Activated T-helper 2 cell treated with anti-CD3 and anti-CD28 coated beads, Interferon-gamma antibody, Interleukin-2, Interleukin-4, amounts not matched to agents 10 μg/mL and 5 μg/mL and 100 μg/mL, durations not matched to agents 14 hours and 24 hours and 36 hours (primary cell): ENCODE results near the gene CHST2. TPM values are rescaled to one million over a fixed set of nuclear protein-coding genes. Genes with fewer than 3 reads are reported as not detected.

ENCODE experiments used
- DNase-seq: peaks from one replicate; pipeline ENCODE4 v3.0.0; 2021; ENCODE audit warnings: low spot score
- H3K27ac Mint-ChIP-seq: one replicate; pipeline ENCODE4 v1.8.0; 2021; ENCODE audit warnings: mixed read lengths
- H3K27me3 Mint-ChIP-seq: one replicate; pipeline ENCODE4 v1.8.0; 2021; ENCODE audit warnings: low read depth, mixed read lengths
- H3K36me3 Mint-ChIP-seq: one replicate; pipeline ENCODE4 v1.8.0; 2021; ENCODE audit warnings: low read depth, mixed read lengths
- H3K4me1 Mint-ChIP-seq: one replicate; pipeline ENCODE4 v1.8.0; 2021; ENCODE audit warnings: low read depth, mixed read lengths
- H3K4me3 Mint-ChIP-seq: one replicate; pipeline ENCODE4 v1.8.0; 2021; ENCODE audit warnings: low read depth, mild to moderate bottlenecking, moderate library complexity, mixed read lengths
- H3K9me3 Mint-ChIP-seq: one replicate; pipeline ENCODE4 v1.8.0; 2021; ENCODE audit warnings: mixed read lengths
- intact Hi-C: fragments of 100-400 bp; cut with micrococcal nuclease; formaldehyde crosslinking; loops from one replicate; pipeline ENCODE4 v1.15.1; 2023
- total RNA-seq: library from RNA; stranded (reverse); gene quantifications from 2 replicates; pipeline ENCODE4 v1.2.3, GENCODE V29; 2022

The CHST2 gene
- total RNA-seq, 1 donor from 2014 or later: 7.7 TPM

DNA sequence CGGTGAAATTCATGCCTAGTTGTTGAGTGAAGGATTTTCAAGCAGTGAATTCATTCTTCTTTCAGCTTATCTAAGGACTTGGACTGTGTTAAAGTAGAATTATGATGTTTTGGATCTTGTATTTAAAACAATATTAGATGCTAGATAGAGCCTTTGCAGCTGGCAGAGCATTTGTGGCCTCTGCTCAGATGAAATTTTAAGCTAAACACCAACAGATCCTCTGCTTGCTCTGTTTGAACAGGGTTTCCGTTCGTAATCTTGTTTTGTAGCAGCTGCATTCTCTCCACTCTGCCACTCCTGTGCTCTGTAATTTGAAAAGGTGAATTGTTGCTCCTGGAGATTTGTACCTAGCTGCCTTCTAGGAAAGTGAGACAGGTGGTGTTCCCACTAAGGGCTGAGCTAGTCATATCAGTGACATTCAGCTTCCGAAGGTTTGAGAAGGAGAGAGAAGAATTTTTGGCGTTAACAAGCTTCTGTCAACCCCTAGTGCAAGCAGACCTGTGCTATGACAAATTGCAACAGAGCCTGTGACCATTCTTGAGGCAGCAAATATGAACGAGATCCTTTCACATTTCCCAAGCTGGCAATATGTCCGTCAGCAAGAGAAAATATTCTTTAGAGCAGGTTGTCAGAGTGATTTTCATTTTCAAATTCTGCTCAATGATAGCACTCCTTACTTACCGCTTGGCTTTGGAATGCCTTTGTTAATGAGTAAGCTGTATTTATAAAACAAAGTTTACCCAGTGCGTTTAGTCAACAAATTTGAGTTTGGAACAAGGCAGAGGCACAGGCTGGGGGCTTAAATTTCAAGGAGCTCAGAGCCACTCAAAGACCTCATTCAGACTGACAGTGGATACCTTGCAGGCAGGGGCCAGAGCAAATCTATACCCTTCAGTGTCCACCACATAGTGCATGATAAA lies 5.3 kb downstream of the CHST2 start:
- Mint-ChIP-seq H3K9me3 (no peaks in the 10 kb centered on the region), H3K36me3 (peaks cover 34% of the 10 kb centered on the region), H3K27ac (no peak overlapping the region), H3K4me1 (peaks cover 39% of the 10 kb centered on the region), H3K4me3 (no peak overlapping the region), H3K27me3 (no peaks in the 10 kb centered on the region)
- intact Hi-C loops: loop anchor here (5.0 kb wide), 6 partner anchors 82 to 412 kb away; partner anchors contain the start of gene U2SURP
- no peak for DNase-seq

- H3K27me3 Mint-ChIP-seq: no peaks in the 10 kb centered on the region
- peaks cover 30% of the 10 kb centered on the region for H3K36me3 Mint-ChIP-seq
- no peak overlapping the region for H3K4me3 Mint-ChIP-seq
- H3K4me1 Mint-ChIP-seq: peaks cover 37% of the 10 kb centered on the region
- H3K27ac Mint-ChIP-seq: no peak overlapping the region
- intact Hi-C loops: no loop called here
- no peak for DNase-seq
- H3K9me3 Mint-ChIP-seq: no peaks in the 10 kb centered on the region
These were observed 8.2 kb downstream of the CHST2 start for GRCh38 chr3:143127801-143128200.

GRCh38 chr3:143128227-143128955 lies 8.8 kb downstream of the CHST2 start:
- intact Hi-C loops: no loop called here
- Mint-ChIP-seq H3K4me1 (peaks cover 36% of the 10 kb centered on the region), H3K27me3 (no peaks in the 10 kb centered on the region), H3K36me3 (peaks cover 27% of the 10 kb centered on the region), H3K9me3 (no peaks in the 10 kb centered on the region), H3K4me3 (no peak overlapping the region), H3K27ac (no peak overlapping the region)
- no peak for DNase-seq

DNA sequence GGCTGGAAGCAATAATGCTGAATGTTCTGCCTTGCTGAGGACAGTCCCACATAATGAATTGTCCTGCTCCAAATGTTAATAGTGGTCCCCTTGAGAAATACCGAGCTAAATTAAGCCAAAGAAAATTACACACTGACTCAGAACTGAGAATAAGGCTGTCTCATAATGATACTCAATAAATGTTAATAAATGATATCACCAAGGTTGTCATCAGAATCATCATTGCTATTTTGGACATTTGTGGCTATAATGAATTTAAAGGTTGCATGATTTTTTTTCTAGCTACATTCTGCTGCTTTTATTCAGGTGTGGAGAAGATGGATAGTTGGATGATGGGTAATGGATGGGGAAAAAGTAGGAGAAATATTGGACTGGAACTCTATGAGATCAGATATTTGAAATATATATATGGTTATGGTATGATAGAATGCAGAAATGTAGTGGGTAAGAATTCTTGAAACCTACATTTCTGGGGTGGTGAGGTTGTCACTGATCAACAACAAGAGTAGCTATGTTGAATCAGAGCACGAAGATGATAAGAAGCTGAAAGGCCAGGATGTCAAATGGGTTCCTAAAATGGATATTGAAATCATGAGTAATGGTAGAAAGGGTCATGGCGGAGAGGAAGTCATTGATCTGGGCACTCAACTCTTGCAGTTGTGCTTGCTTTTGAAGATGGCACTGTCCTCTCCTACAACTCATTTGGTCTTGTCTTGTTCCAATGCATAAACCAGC lies 12.8 kb downstream of the CHST2 start:
- Mint-ChIP-seq H3K27ac (no peak overlapping the region), H3K4me3 (no peak overlapping the region), H3K4me1 (peaks cover 21% of the 10 kb centered on the region), H3K9me3 (no peaks in the 10 kb centered on the region), H3K36me3 (peaks cover 11% of the 10 kb centered on the region), H3K27me3 (no peaks in the 10 kb centered on the region)
- intact Hi-C loops: no loop called here
- DNase-seq: no peak

- no peak for DNase-seq
- Mint-ChIP-seq H3K9me3 (no peaks in the 10 kb centered on the region), H3K27ac (no peak overlapping the region), H3K4me3 (no peak overlapping the region), H3K27me3 (no peaks in the 10 kb centered on the region), H3K36me3 (peaks cover 4% of the 10 kb centered on the region), H3K4me1 (peaks cover 17% of the 10 kb centered on the region)
- intact Hi-C loops: no loop called here
These were observed 14.9 kb downstream of the CHST2 start for GRCh38 chr3:143134471-143134870.

DNA sequence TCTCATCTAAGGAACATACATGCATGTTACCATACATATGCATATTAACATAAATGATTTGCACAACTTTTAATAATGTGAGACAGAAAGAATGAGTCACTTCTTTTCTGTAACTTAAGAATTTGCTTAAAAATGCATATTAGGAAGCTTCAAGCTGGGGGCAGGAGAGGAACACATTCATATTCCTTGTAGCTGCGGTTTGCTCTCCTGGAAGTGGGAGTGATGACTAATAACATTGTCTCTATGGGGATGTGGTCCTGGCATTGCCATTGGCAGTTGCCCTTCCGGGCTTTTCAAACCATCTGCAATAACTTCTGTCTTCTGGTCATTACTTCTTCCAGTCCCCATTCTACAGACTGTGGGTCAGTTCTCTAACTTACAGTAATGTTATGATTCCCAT lies 15.6 kb downstream of the CHST2 start:
- peaks cover 4% of the 10 kb centered on the region for H3K36me3 Mint-ChIP-seq
- H3K9me3 Mint-ChIP-seq: no peaks in the 10 kb centered on the region
- intact Hi-C loops: no loop called here

DNA sequence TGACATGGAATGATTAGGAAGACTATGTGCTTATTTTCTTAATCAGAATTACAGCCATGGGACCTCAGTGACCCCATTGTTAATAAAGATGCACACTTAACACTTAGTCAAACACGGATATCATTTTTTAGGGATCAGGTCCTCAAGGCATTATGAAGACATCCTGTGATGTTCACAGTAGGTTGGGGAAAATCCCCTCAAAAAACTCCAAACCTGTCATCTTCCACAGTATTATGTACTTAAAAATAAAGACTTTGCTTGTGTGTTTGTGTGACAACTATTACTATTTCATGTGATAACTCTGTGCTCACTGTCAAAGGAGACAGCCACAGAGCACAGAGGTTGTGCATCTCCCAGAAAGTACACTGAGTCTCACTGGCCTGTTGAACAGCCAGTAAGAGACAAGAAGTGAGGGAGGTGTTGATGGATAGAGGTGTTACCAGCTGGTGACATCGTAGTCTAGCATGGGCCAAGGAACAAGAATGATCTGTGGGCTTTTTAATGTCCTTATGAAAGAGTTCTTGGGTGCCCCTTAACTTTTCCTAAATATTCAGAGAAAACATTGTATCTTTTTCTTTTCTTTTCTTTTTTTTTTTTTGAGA lies 18.0 kb downstream of the CHST2 start:
- H3K27me3 Mint-ChIP-seq: peaks cover 2% of the 10 kb centered on the region
- H3K36me3 Mint-ChIP-seq: no peaks in the 10 kb centered on the region
- intact Hi-C loops: no loop called here
- no peak for DNase-seq
- H3K9me3 Mint-ChIP-seq: no peaks in the 10 kb centered on the region
- no peak overlapping the region for H3K27ac Mint-ChIP-seq
- no peak overlapping the region for H3K4me3 Mint-ChIP-seq
- peaks cover 13% of the 10 kb centered on the region for H3K4me1 Mint-ChIP-seq

More for the DNA sequence above, 15.6 kb downstream of the CHST2 start:
- H3K4me1 Mint-ChIP-seq: peaks cover 17% of the 10 kb centered on the region
- no peak for DNase-seq
- no peak overlapping the region for H3K4me3 Mint-ChIP-seq
- no peak overlapping the region for H3K27ac Mint-ChIP-seq
- H3K27me3 Mint-ChIP-seq: no peaks in the 10 kb centered on the region

DNA sequence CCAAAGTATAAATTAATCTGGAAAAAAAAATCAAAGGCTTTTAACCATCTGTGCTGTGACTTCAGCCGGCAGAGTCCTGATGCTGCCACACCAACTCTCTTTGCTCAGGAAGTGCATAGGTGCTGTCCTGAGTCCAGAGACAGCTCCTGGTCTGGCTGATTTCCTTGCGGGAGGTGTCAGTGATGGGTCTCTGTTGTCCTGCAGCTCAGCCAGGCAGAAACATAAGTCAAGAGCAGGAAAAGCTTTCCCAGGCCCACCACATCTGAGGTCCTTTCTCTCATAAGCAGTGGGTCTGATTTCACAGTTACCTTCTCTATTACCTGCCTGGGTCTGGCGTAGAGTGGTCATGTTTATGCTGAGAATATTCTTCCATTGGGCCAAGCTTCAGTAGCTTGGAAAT lies 19.4 kb downstream of the CHST2 start:
- intact Hi-C loops: no loop called here
- H3K9me3 Mint-ChIP-seq: no peaks in the 10 kb centered on the region
- no peak overlapping the region for H3K4me3 Mint-ChIP-seq
- H3K27ac Mint-ChIP-seq: no peak overlapping the region
- H3K4me1 Mint-ChIP-seq: peaks cover 4% of the 10 kb centered on the region
- H3K36me3 Mint-ChIP-seq: no peaks in the 10 kb centered on the region
- H3K27me3 Mint-ChIP-seq: peaks cover 2% of the 10 kb centered on the region
- DNase-seq: no peak

GRCh38 chr3:143139762-143140161 lies 20.2 kb downstream of the CHST2 start:
- no peak for DNase-seq
- Mint-ChIP-seq H3K36me3 (no peaks in the 10 kb centered on the region), H3K4me1 (peaks cover 4% of the 10 kb centered on the region), H3K9me3 (no peaks in the 10 kb centered on the region), H3K27ac (no peak overlapping the region), H3K27me3 (peaks cover 2% of the 10 kb centered on the region), H3K4me3 (no peak overlapping the region)
- intact Hi-C loops: no loop called here

- H3K4me1 Mint-ChIP-seq: peaks cover under 1% of the 10 kb centered on the region
- no peak for DNase-seq
- H3K4me3 Mint-ChIP-seq: no peak overlapping the region
- H3K9me3 Mint-ChIP-seq: no peaks in the 10 kb centered on the region
- H3K36me3 Mint-ChIP-seq: no peaks in the 10 kb centered on the region
- intact Hi-C loops: no loop called here
- H3K27me3 Mint-ChIP-seq: peaks cover 2% of the 10 kb centered on the region
- no peak overlapping the region for H3K27ac Mint-ChIP-seq
These were observed 21.0 kb downstream of the CHST2 start for GRCh38 chr3:143140550-143140949.

DNA sequence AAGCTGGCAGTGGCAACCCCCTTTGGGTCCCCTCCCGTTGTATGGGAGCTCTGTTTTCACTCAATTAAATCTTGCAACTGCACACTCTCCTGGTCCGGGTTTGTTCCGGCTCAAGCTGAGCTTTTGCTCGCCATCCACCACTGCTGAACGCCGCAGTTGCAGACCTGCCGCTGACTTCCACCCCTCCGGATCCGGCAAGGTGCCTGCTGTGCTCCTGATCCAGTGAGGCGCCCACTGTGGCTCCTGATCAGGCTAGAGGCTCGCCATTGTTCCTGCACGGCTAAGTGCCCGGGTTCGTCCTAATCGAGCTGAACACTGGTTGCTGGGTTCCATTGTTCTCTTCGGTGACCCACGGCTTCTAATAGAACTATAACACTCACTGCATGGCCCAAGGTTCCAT lies 22.8 kb downstream of the CHST2 start:
- Mint-ChIP-seq H3K4me1 (no peaks in the 10 kb centered on the region), H3K27ac (no peak overlapping the region), H3K36me3 (no peaks in the 10 kb centered on the region), H3K27me3 (peaks cover 2% of the 10 kb centered on the region), H3K9me3 (no peaks in the 10 kb centered on the region), H3K4me3 (no peak overlapping the region)
- intact Hi-C loops: no loop called here
- no peak for DNase-seq

DNA sequence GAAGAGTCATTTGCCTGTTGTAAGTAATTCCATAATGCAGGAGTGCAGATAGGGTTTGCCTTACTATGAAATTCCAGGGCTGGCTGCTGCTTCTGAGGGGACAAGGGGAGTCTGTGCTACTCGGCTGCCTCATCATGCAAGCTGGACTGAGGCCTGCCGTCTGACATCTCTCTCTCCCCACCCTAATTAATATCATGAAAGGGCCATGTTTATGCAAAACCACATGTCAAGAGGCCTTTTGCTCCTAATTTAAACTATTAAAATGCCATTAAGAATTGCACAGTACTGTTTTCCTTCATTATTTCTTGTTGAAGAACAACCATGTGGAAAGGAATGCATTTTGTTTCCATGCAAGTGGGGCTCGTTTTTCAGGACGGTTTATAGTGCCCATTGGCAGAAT lies 26.3 kb downstream of the CHST2 start:
- no peak for DNase-seq
- Mint-ChIP-seq H3K36me3 (no peaks in the 10 kb centered on the region), H3K9me3 (no peaks in the 10 kb centered on the region), H3K27ac (no peak overlapping the region), H3K4me3 (no peak overlapping the region), H3K27me3 (no peaks in the 10 kb centered on the region), H3K4me1 (peaks cover 2% of the 10 kb centered on the region)
- intact Hi-C loops: no loop called here
